ENCODE measurements around the gene ZNF695.
"Not testable (repeated sequence)": the region's sequence is repeated elsewhere in the genome, so short reads cannot be mapped to it uniquely, and the experiment has no call there.

ZNF695 gene

DNA sequence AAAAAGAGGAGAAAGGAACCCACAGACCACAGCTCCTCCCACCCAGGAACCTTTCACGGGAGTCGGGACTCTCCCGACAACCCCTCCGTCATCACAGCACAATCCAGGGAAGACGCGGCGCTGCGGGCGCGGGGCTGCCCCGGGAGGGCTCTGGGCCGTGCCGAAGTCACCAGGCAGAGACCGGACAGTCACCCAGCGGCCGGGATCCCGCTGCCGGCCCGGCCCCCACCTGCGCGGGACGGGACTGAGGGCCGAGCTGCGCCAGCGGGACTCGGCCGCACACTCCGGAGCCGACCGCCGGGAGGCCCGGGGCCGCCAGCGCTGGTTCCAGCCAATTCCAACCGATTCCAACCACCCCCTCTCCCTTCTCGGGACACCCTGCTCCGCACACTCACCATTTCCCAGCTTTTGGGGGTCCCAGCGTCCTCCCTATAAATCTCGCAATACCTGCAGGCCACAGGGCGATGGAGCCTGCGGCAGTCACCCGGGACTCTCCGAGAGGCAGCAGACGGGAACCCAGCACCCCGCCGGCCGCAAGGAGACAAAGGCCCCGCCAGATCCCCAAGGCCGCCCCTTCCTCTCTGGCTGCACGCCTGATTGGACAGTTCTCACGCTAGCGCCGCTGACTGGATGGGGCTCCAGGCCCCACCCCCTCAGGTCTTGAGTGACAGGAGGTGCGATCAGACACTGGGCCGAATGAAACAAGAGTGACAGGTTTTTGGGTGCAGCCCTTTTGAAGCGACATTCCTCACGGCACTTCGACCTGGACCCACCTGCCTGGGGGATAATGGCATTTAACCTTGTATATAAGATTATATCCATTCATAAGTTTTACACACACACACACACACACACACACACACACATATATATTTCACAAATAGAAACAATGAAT, at the start of gene ZNF695:
TSS of gene ZNF695 (minus strand) at position 547 of the 895 bp plus-strand sequence. CDS start at position 398, 149 bp downstream.
- peak; percentile 98 for DNase-seq (ENCODE audit: low spot score)

- no peak for DNase-seq (ENCODE audit: low spot score)
Measured at GRCh38 chr1:247056071-247056470, 48.2 kb upstream of the ZNF695 start.

GRCh38 chr1:247054992-247055415, 47.1 kb upstream of the ZNF695 start:
- DNase-seq (ENCODE audit: low spot score): no peak

DNA sequence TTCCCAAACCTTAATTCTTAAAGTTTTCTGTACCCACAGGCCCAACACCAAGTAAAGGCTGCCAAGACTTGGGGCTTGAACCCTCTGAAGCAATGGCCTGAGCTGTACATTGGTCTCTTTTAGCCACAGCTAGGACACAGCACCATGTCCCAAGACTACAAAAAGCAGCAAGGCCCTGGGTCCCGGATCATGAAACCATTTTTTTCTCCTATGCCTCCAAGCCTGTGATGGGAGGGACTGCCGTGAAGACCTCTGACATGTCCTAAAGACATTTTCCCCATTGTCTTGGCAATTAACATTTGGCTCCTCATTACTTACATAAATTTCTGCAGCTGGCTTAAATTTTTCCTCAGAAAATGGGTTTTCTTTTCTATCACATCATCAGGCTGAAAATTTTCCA, 39.8 kb upstream of the ZNF695 start:
- DNase-seq (ENCODE audit: low spot score): no peak

DNA sequence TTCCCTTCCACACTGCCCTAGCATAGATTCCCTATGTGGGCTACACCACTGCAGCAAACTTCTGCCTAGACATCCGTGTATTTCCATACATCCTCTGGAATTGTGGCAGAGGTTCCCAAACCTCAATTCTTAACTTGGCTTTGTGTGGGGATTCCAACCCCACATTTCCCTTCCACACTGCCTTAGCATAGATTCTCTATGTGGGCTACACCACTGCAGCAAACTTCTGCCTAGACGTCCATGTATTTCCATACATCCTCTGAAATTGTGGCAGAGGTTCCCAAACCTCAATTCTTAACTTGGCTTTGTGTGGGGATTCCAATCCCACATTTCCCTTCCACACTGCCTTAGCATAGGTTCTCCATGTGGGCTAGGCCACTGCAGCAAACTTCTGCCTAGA, 39.4 kb upstream of the ZNF695 start:
- DNase-seq (ENCODE audit: low spot score): no peak

GRCh38 chr1:247043406-247043805, 35.5 kb upstream of the ZNF695 start:
- no peak for DNase-seq (ENCODE audit: low spot score)

- DNase-seq (ENCODE audit: low spot score): no peak
Measured at GRCh38 chr1:247037511-247038320, 29.9 kb upstream of the ZNF695 start.

- not testable (repeated sequence) for DNase-seq (ENCODE audit: low spot score)
Measured at GRCh38 chr1:247032306-247032705, 24.4 kb upstream of the ZNF695 start.

- not testable (repeated sequence) for DNase-seq (ENCODE audit: low spot score)
Measured at GRCh38 chr1:247024658-247025057, 16.8 kb upstream of the ZNF695 start.

DNA sequence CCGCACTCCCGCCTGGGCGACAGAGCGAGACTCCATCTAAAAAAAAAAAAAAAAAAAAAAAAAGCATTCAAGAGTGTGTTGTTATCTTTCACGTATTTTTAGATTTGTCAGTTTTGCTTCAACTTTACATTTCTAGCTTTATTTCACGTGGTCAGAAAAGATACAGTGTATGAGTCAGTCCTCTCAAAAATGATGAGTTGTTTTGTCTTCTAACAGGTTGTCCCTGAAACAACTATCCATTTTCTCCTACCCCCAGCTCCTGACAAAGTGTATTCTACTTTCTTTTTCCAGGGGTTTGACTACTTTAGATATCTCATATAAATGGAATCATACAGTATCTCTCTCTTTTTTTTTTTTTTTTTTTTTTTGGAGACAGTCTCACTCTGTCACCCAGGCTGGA, 5.5 kb upstream of the ZNF695 start:
- DNase-seq (ENCODE audit: low spot score): no peak

- DNase-seq (ENCODE audit: low spot score): no peak
Measured at GRCh38 chr1:247008406-247008799, 546 bp upstream of the ZNF695 start.

GRCh38 chr1:247004081-247004480, 3.8 kb downstream of the ZNF695 start:
- DNase-seq (ENCODE audit: low spot score): not testable (repeated sequence)

DNA sequence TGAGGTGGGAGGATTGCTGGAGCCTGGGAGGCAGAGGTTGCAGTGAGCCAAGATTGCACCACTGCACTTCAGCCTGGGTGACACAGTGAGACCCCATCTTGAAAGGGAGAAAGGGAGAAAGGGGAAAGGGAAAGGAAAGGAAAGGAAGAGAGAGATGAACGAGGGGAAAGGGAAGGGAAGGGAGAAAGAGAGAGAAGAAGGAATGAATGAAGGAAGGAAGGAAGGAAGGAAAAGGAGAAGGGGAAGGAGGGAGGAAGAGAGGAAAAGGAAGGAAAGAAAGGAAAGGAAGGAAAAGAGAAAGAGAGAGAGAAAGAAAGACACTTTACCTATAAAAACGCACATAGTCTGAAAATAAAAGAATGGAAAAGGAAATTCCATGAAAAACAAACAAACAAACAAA, 18.0 kb downstream of the ZNF695 start:
- no peak for DNase-seq (ENCODE audit: low spot score)

DNA sequence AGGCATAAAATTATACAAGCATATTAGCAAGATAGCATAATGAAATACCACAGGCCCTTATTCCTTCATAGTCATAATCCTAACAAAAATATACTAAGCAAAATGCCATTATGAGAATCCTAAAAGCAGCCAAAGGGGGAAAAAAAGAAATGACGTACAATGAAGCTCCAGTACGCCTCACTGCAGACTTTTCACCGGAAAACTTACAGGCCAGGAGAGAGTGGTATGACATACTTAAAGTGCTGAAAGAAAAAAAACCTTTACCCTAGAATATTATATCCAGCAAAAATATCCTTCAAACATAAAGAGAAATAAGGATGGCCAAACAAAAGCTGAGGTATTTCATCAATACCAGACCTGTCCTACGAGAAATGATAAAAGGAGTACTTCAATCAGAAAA, 19.5 kb downstream of the ZNF695 start:
- no peak for DNase-seq (ENCODE audit: low spot score)

DNA sequence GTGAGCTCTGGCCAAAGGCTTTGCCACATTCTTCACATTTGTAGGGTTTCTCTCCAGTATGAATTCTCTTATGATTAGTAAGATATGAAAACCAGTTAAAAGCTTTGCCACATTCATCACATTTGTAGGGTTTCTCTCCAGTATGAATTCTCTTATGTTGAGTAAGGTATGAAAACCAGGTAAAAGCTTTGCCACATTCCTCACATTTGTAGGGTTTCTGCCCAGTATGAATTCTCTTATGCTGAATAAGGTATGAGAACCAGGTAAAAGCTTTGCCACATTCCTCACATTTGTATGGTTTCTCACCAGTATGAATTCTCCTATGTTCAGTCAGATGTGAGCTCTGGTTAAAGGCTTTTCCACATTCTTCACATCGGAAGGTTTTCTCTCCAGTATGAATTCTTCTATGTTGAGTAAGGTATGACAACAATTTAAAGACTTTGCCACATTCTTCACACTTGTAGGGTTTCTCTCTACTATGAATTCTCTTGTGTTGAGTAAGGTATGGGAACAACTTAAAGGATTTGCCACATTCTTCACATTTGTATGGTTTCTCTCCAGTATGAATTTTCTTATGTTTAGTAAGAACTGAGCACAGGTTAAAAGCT, 20.7 kb downstream of the ZNF695 start:
- DNase-seq (ENCODE audit: low spot score): no peak

- no peak for DNase-seq (ENCODE audit: low spot score)
Measured at GRCh38 chr1:246978785-246979184, 29.1 kb downstream of the ZNF695 start.

DNA sequence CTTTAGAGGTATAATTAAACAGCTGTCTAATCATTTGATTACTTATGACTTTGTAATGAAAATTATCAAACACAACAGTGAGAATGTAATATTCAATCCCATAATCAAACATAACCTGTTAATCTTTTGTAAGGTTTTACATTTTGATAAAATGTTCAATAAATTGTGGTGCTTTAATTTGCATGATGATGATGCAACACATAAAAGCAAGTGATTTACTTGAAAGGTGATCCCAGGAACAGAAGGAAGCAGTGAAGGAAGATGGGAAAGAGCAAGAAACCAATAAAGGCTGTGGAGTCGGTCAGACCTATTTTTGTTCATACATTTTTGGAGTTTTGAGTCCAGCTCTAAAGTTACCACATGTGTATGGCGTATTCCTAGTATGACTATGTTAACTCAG, 29.6 kb downstream of the ZNF695 start:
- DNase-seq (ENCODE audit: low spot score): no peak

DNA sequence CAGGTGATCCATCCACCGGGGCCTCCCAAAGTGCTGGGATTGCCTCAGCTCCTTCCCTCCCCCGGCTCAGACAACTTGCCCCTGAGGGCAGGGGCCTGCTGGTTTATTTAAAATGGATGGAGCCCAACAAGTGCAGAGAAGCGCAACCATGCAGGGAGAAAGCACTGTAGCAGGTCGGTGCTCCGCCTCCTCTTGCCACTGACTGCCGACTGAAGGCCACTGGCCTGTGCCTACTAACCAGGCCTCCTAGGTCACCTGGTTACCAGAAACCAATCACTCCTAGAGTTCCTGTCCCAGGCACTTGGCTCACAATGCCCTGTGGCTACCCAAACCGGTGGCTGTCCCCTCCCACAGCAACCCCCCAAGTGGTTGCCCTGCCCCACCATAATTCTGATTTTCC, 35.9 kb downstream of the ZNF695 start:
- DNase-seq (ENCODE audit: low spot score): no peak

DNA sequence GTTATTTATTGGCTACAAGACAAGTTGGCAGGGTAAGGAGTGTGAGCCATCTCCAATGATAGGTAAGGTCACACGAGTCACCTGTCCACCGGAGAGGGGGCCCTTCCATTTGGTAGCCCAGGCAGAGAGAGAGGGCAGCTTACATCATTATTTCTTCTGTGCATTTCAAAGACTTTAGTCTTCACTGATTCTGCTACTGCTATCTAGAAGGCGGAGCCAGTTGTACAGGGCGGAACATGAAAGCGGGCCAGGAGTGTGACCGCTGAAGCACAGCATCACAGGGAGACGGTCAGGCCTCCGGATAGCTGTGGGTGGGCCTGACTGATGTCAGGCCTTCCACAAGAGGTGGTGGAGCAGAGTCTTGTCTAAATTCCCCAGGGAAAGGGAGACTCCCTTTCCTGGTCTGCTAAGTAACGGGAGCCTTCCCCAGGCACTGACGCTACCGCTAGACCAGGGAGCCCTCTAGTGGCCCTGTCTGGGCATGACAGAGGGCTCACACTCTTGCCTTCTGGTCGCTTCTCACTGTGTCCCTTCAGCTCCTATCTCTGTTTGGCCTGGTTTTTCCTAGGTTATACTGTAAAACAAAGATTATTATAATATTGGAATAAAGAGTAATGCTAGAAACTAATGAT, 36.7 kb downstream of the ZNF695 start:
- no peak for DNase-seq (ENCODE audit: low spot score)

DNA sequence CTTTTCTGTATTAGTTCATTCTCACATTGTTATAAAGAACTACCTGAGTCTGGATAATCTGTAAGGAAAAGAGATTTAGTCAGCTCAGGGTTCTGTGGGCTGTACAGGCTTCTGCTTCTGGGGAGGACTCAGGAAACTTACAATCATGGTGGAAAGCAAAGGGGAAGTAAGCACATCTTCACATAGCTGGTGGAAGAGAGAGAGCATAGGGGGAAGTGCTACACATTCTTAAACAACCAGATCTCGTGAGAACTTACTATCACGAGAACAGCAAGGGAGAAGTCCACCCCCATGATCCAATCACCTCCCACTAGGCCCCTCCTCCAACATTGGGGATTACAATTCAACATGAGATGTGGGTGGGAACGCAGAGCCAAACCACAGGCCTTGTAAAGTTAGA, 38.2 kb downstream of the ZNF695 start:
- DNase-seq (ENCODE audit: low spot score): no peak

GRCh38 chr1:246966502-246966901, 41.4 kb downstream of the ZNF695 start:
- DNase-seq (ENCODE audit: low spot score): no peak

All from SW480 (cell line).